Adrenal gland (tissue), 5 donors: ENCODE results near the gene UBTF.

Experiments
- CTCF ChIP-seq, 6 experiments: fragments of 450-650 bp in 4 of 6; fragments of 200-600 bp in 2 of 6; sonication (generic) in 1 of 6; IDR thresholded peaks; 1 replicate in 5 of 6; 2 replicates in 1 of 6; pipeline versions ENCODE4 v1.5.1 to v1.8.0; 2016 to 2021; ENCODE audit warnings: antibody characterized with exemption in 6 of 6, mild to moderate bottlenecking in 2 of 6, moderate library complexity in 1 of 6
- POLR2A ChIP-seq, 2 donors: fragments of 450-650 bp; IDR thresholded peaks; one replicate each; pipeline ENCODE4 v1.6.1; 2017; ENCODE audit warnings: antibody characterized with exemption in 2 of 2, mild to moderate bottlenecking in 2 of 2, moderate library complexity in 1 of 2
- donor health status: DM: no; HTN: no; CAD: no.

- TF ChIP-seq CTCF (IDR thresholded peaks at IDR 0.05): no peak
- TF ChIP-seq POLR2A (IDR thresholded peaks at IDR 0.05): no peak
Observed at GRCh38 chr17:44217738-44218343, 1.6 kb downstream of the UBTF start.
